H9 (cell line): ENCODE results near the gene LMCD1. TPM values are rescaled to one million over a fixed set of nuclear protein-coding genes. Genes with fewer than 3 reads are reported as not detected.

Source experiments
- DNase-seq: peaks from one replicate; pipeline ENCODE4 v3.0.0-alpha.2; 2017
- H2AFZ ChIP-seq: one replicate; pipeline ENCODE4 v1.6.1; 2013; ENCODE audit warnings: mild to moderate bottlenecking, low read length, control low read depth, moderate library complexity
- H2AK5ac ChIP-seq: 2 replicates; pipeline ENCODE4 v1.6.1; 2013; ENCODE audit warnings: low read length, control low read depth, mixed read lengths; ENCODE audit not compliant: insufficient read length
- H2BK120ac ChIP-seq: one replicate; pipeline ENCODE4 v1.6.1; 2013; ENCODE audit warnings: low read depth, mild to moderate bottlenecking, low read length, control low read depth, inconsistent platforms; ENCODE audit not compliant: poor library complexity, severe bottlenecking
- H2BK12ac ChIP-seq: 2 replicates; pipeline ENCODE4 v1.6.1; 2013; ENCODE audit warnings: low read length, control low read depth, mixed read lengths, low read depth; ENCODE audit not compliant: insufficient read length
- H2BK15ac ChIP-seq: 2 replicates; pipeline ENCODE4 v1.6.1; 2013; ENCODE audit warnings: low read depth, low read length, control low read depth
- H2BK20ac ChIP-seq: one replicate; pipeline ENCODE4 v1.6.1; 2013; ENCODE audit warnings: low read depth, mild to moderate bottlenecking, low read length, control low read depth, inconsistent platforms; ENCODE audit not compliant: poor library complexity, severe bottlenecking
- H2BK5ac ChIP-seq: 2 replicates; pipeline ENCODE4 v1.6.1; 2013; ENCODE audit warnings: low read length, control low read depth, mixed read lengths; ENCODE audit not compliant: insufficient read length
- H3K14ac ChIP-seq: 2 replicates; pipeline ENCODE4 v1.6.1; 2013; ENCODE audit warnings: low read length, control low read depth; ENCODE audit not compliant: insufficient read depth
- H3K18ac ChIP-seq: 2 replicates; pipeline ENCODE4 v1.6.1; 2013; ENCODE audit warnings: low read depth, mild to moderate bottlenecking, mixed read lengths, low read length, control low read depth; ENCODE audit not compliant: insufficient read length
- H3K23ac ChIP-seq: 2 replicates; pipeline ENCODE4 v1.6.1; 2013; ENCODE audit warnings: low read length, control low read depth, mixed read lengths, low read depth; ENCODE audit not compliant: insufficient read length
- H3K23me2 ChIP-seq: 2 replicates; pipeline ENCODE4 v1.6.1; 2013; ENCODE audit warnings: low read depth, mild to moderate bottlenecking, mixed read lengths, low read length, control low read depth; ENCODE audit not compliant: insufficient read length, poor library complexity, severe bottlenecking
- H3K27ac ChIP-seq: 2 replicates; pipeline ENCODE4 v1.5.1; 2013; ENCODE audit warnings: low read length, control low read depth, mixed read lengths, low read depth; ENCODE audit not compliant: insufficient read length
- H3K27me3 ChIP-seq: 2 replicates; pipeline ENCODE4 v1.6.1; 2013; ENCODE audit warnings: low read length, control low read depth, inconsistent platforms; ENCODE audit not compliant: insufficient read depth
- H3K4ac ChIP-seq: 2 replicates; pipeline ENCODE4 v1.6.1; 2013; ENCODE audit warnings: low read depth, mild to moderate bottlenecking, control low read depth, inconsistent platforms, low read length, moderate library complexity
- H3K4me1 ChIP-seq: 2 replicates; pipeline ENCODE4 v1.6.1; 2013; ENCODE audit warnings: low read length, control low read depth, inconsistent platforms; ENCODE audit not compliant: insufficient read depth
- H3K4me2 ChIP-seq: 2 replicates; pipeline ENCODE4 v1.6.1; 2013; ENCODE audit warnings: low read length, control low read depth, mixed read lengths; ENCODE audit not compliant: insufficient read length, insufficient read depth
- H3K56ac ChIP-seq: 2 replicates; pipeline ENCODE4 v1.6.1; 2013; ENCODE audit warnings: low read depth, mild to moderate bottlenecking, mixed read lengths, low read length, control low read depth; ENCODE audit not compliant: insufficient read length
- H3K79me1 ChIP-seq: 2 replicates; pipeline ENCODE4 v1.6.1; 2013; ENCODE audit warnings: low read depth, mild to moderate bottlenecking, moderate library complexity, low read length, control low read depth, inconsistent platforms; ENCODE audit not compliant: insufficient read depth, poor library complexity, severe bottlenecking
- H3K79me2 ChIP-seq: 2 replicates; pipeline ENCODE4 v1.6.1; 2013; ENCODE audit warnings: low read length, control low read depth, inconsistent platforms; ENCODE audit not compliant: insufficient read depth
- H3K9ac ChIP-seq: 2 replicates; pipeline ENCODE4 v1.6.1; 2013; ENCODE audit warnings: low read length, control low read depth, mixed read lengths; ENCODE audit not compliant: insufficient read length; ENCODE audit errors: extremely low read depth
- H3K9me3 ChIP-seq: one replicate; pipeline ENCODE4 v1.6.1; 2013; ENCODE audit warnings: low read depth, low read length, inconsistent platforms; ENCODE audit not compliant: control insufficient read depth
- H3T11ph ChIP-seq: one replicate; pipeline ENCODE4 v1.6.1; 2013; ENCODE audit warnings: mild to moderate bottlenecking, low read length, control low read depth, inconsistent platforms
- H4K20me1 ChIP-seq: one replicate; pipeline ENCODE4 v1.6.1; 2013; ENCODE audit not compliant: control insufficient read depth, insufficient read length, insufficient read depth
- H4K5ac ChIP-seq: 2 replicates; pipeline ENCODE4 v1.6.1; 2013; ENCODE audit warnings: low read depth, mild to moderate bottlenecking, mixed read lengths, low read length, control low read depth; ENCODE audit not compliant: insufficient read length
- H4K8ac ChIP-seq: replicated peaks from 2 replicates; pipeline ENCODE4 v1.6.1; 2013; ENCODE audit warnings: low read length, control low read depth, mixed read lengths, low read depth; ENCODE audit not compliant: insufficient read length
- H4K91ac ChIP-seq: 2 replicates; pipeline ENCODE4 v1.6.1; 2013; ENCODE audit warnings: low read depth, mild to moderate bottlenecking, moderate library complexity, mixed read lengths, low read length, control low read depth; ENCODE audit not compliant: insufficient read length
- H3K27ac Mint-ChIP-seq, 3 experiments: 2 replicates in 2 of 3; 3 replicates in 1 of 3; pipeline ENCODE4 v1.8.0; 2020 to 2021; ENCODE audit warnings: mixed read lengths in 3 of 3, mild to moderate bottlenecking in 1 of 3, moderate library complexity in 1 of 3
- H3K27me3 Mint-ChIP-seq: 2 replicates; pipeline ENCODE4 v1.8.0; 2021; ENCODE audit warnings: low read depth, mild to moderate bottlenecking, moderate library complexity, mixed read lengths
- H3K36me3 Mint-ChIP-seq, 3 experiments: 2 replicates in 2 of 3; 3 replicates in 1 of 3; pipeline ENCODE4 v1.8.0; 2020 to 2021; ENCODE audit warnings: low read depth in 3 of 3, mixed read lengths in 3 of 3; ENCODE audit not compliant: insufficient read depth in 1 of 3
- H3K4me1 Mint-ChIP-seq, 2 experiments: 2 replicates each; pipeline ENCODE4 v1.8.0; 2020; ENCODE audit warnings: mixed read lengths in 2 of 2
- H3K4me3 Mint-ChIP-seq, 2 experiments: 2 replicates in 1 of 2; 3 replicates in 1 of 2; pipeline ENCODE4 v1.8.0; 2020 to 2021; ENCODE audit warnings: mild to moderate bottlenecking in 2 of 2, mixed read lengths in 2 of 2, moderate library complexity in 1 of 2
- H3K9me3 Mint-ChIP-seq, 2 experiments: 2 replicates in 1 of 2; 3 replicates in 1 of 2; pipeline ENCODE4 v1.8.0; 2020; ENCODE audit warnings: mild to moderate bottlenecking in 2 of 2, mixed read lengths in 2 of 2, moderate library complexity in 1 of 2
- CTCF ChIP-seq: fragments of 200-600 bp; sonication (generic); conservative IDR thresholded peaks from 3 replicates; pipeline ENCODE4 v1.8.0; 2021; ENCODE audit warnings: antibody characterized with exemption, mild to moderate bottlenecking
- WGBS: extraction: QIAGEN DNeasy Blood & Tissue Kit; methylation state at CpG from one replicate; pipeline ENCODE4 v1.1.7; 2013; ENCODE audit warnings: missing lambda C conversion rate, low lambda C conversion rate, mixed read lengths; ENCODE audit not compliant: insufficient read length; ENCODE audit errors: extremely low coverage; 5-methylcytosine and 5-hydroxymethylcytosine counted together
- total RNA-seq: library from RNA; stranded (reverse); gene quantifications from 2 replicates; pipeline ENCODE4 v1.2.1, GENCODE V29; 2021

The LMCD1 gene
- total RNA-seq, 1 experiment from 2014 or later: 19.2 TPM

- no peak overlapping the region for H4K5ac ChIP-seq
- no peak overlapping the region for H3K18ac ChIP-seq
- H3K4ac ChIP-seq: no peak overlapping the region
- H3K9me3 Mint-ChIP-seq: no peaks in the 10 kb centered on the region
- H3K23me2 ChIP-seq: no peaks in the 10 kb centered on the region
- H3K79me2 ChIP-seq: no peaks in the 10 kb centered on the region
- no peak overlapping the region for H3K27ac Mint-ChIP-seq
- no peaks in the 10 kb centered on the region for H3K27me3 ChIP-seq
- WGBS: no CpG with 5 or more reads among the region's 2 CpGs
- H3K4me1 Mint-ChIP-seq: peaks cover 17 to 27% of the 10 kb centered on the region in 2 experiments
- H3K4me3 Mint-ChIP-seq: no peak overlapping the region
- no peak overlapping the region for H3K14ac ChIP-seq
- no peak overlapping the region for H2BK5ac ChIP-seq
- H2AFZ ChIP-seq: no peak overlapping the region
- H3K23ac ChIP-seq: no peak overlapping the region
- H3K9ac ChIP-seq: no peak overlapping the region
- no peak overlapping the region for H2BK12ac ChIP-seq
- no peaks in the 10 kb centered on the region; the same call in 1 of the 2 replicates for H3K4me1 ChIP-seq
- no peak for DNase-seq
- no peak for TF ChIP-seq CTCF
- no peak overlapping the region for H3K56ac ChIP-seq
- no peak overlapping the region for H3K4me2 ChIP-seq
- no peak overlapping the region for H4K91ac ChIP-seq
- no peak overlapping the region for H2BK120ac ChIP-seq
- no peak overlapping the region for H4K8ac ChIP-seq
- H2AK5ac ChIP-seq: no peak overlapping the region
- H3K9me3 ChIP-seq: no peaks in the 10 kb centered on the region
- no peak overlapping the region for H2BK15ac ChIP-seq
- peaks cover 0 to 18% (median 2%) of the 10 kb centered on the region in 3 experiments; a peak in 3 of 7 replicates for H3K36me3 Mint-ChIP-seq
- no peaks in the 10 kb centered on the region for H3K27me3 Mint-ChIP-seq
- H3K79me1 ChIP-seq: no peaks in the 10 kb centered on the region
- no peak overlapping the region for H3T11ph ChIP-seq
- no peaks in the 10 kb centered on the region for H4K20me1 ChIP-seq
- no peak overlapping the region for H3K27ac ChIP-seq
- H2BK20ac ChIP-seq: no peak overlapping the region
Measured at GRCh38 chr3:8558645-8559044, 57.0 kb downstream of the LMCD1 start.
